HG03457 (cell line): Measurements from ENCODE around the gene ACSS3.
"Not testable (repeated sequence)": the region's sequence is repeated elsewhere in the genome, so short reads cannot be mapped to it uniquely, and the experiment has no call there.

Source experiments
- ATAC-seq: cut with Tn5 transposase; IDR thresholded peaks from one replicate; pipeline ENCODE4 v1.9.1; 2021; ENCODE audit warnings: moderate number of reproducible peaks; ENCODE audit not compliant: unreplicated experiment

ACSS3 gene

DNA sequence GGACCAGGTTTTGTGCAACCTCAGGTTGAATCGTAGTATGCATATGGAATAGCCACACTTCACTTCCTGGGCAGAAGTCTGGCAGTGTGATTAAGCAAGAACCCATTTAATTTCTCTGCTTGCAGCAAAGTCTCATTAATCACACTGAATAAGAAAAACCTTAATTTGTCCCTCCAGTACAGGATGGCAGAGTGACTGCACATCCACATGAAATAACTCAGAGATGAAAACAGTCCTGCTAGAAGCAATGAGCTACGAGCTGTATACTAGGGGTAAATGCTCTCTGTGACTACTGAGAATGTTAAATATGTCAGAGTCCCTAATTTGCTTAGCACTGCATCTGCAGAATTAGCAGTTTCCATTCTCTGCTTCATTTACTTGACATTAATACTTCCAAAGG, 88.9 kb downstream of the ACSS3 start:
- no peak for ATAC-seq

- no peak for ATAC-seq
Measured at GRCh38 chr12:81167694-81168093, 89.8 kb downstream of the ACSS3 start.

DNA sequence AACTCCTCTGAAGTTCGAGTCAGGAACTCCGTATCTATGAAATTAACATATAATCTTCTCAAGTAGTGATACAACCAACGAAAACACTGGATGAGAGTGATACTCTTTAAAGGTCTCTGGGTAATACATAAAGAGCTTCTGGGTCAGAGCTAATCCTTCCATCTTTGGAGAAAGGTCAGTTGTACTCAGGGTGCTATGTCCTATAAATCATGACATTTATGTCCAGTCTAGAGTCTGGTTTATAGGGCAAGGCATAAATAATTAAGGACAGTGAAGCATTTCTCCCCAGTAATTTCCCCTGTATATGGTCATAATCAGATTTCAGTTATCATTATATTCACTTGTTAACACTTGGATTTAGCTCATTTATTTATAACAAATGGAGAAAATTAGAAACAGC, 90.6 kb downstream of the ACSS3 start:
- ATAC-seq: no peak

DNA sequence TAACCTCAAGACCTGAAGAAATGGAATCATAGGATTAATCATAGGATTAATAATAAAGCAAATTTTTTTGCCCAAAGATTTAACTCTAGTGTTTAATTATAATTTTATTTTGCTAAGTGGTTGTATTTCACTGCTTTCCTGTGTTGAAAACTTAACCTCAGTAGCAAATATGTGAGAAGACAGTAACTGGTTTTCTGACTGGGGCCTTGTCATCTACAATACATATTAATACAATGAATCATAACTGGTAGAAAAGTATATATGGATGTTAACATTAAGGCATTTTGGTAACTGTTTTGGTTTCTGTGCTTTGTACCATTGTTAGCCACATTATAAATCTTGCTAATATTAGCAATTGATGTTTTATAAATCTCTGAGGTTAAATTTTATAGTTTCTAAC, 92.2 kb downstream of the ACSS3 start:
- ATAC-seq: no peak

- no peak for ATAC-seq
Measured at GRCh38 chr12:81172851-81173250, 95.0 kb downstream of the ACSS3 start.

- no peak for ATAC-seq
Measured at GRCh38 chr12:81174664-81175063, 96.8 kb downstream of the ACSS3 start.

- ATAC-seq: no peak
Measured at GRCh38 chr12:81176796-81177195, 98.9 kb downstream of the ACSS3 start.

- no peak for ATAC-seq
Measured at GRCh38 chr12:81181691-81182090, 103.8 kb downstream of the ACSS3 start.

- no peak for ATAC-seq
Measured at GRCh38 chr12:81187686-81188085, 109.8 kb downstream of the ACSS3 start.

DNA sequence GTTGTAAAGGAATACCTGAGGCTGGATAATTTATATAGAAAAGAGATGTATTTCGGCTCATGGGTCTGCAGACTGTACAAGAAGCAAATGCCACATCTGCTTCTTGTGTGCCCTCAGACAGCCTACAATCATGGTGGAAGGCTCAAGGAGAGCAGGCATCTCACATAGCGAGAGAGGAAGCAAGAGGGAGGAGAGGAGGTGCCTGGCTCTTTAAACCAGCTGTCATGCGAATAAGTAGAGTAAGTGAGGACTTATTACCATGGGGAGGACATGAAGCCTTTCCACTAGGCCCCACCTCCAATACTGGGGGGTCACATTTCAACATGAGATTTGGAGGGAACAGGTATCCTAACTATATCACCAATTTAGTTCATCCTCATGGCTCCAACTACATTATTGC, 118.7 kb downstream of the ACSS3 start:
- ATAC-seq: no peak

GRCh38 chr12:81200561-81200960, 122.7 kb downstream of the ACSS3 start:
- not testable (repeated sequence) for ATAC-seq

GRCh38 chr12:81203671-81204204, 125.9 kb downstream of the ACSS3 start:
- ATAC-seq: no peak

GRCh38 chr12:81205416-81205815, 127.5 kb downstream of the ACSS3 start:
- no peak for ATAC-seq

GRCh38 chr12:81206429-81206828, 128.6 kb downstream of the ACSS3 start:
- ATAC-seq: no peak

DNA sequence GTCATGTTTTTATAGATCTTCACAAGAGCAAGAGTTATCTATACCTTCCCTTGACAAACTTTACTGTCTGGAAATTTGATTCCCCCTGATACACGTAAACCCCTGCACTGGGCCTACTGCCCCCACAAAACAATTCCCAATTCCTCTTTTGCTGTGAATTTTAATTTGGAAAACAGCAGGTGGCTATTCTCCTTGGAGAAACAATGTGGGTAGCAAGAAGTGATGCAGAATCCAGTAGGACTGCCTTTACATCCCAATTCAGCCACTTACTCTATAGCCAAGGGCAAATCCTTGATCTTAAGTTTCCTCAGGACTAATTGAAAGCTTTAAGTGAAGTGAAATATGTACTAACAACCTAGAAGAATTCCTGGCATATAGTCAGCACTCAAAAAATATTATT, 129.3 kb downstream of the ACSS3 start:
- ATAC-seq: no peak

- ATAC-seq: no peak
Measured at GRCh38 chr12:81207664-81208063, 129.8 kb downstream of the ACSS3 start.

DNA sequence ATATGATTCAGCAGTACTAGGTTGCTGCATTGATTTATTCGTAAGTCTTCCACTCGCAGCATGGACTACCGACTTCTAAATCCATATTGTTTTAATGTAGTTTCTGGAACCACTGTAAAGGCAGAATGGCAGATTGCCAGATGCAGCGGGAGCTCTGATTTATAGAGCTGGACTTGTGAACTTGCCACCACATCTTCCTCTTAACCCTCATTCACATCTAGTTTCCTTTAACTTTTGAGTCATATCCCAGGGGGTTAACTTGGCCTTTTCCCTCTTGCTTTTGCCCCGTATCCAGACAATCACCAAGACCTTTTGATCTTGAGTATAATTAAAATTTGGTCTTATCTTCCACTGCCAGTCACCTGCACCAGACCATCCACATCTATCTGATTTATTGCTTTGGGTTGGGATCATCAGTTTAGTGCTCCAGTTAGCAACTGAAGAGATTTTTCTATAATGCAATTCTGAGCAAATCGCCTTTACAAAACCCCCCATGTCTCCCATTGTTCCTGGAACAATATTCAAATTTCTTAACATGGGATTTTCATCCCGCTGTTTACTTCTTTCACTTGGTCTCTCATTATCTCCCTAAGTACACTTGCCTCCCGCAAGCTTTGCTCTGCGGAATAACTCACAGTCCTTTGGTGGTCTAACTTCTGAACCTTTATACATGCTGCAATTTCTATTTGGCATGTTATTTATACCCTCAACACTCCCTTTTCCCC, 130.5 kb downstream of the ACSS3 start:
- no peak for ATAC-seq

DNA sequence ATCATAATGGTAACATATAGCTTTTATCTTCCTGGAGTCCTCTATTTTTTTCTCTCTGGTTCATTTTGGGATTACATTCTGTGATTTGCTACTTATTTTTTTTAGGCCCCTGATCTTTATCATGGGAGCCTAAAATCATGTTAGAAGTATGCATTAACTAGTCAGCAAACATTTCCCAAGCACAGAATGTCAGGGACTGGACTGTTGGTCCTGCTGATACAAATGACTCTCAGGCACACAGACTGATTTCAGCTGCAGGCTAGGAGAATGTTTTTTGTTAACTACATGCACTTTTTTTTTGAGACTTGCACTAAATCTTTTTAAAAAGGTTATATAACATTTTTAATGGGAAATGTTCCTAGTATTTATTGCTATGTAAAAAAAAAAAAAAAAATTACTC, 131.1 kb downstream of the ACSS3 start:
- ATAC-seq: no peak

DNA sequence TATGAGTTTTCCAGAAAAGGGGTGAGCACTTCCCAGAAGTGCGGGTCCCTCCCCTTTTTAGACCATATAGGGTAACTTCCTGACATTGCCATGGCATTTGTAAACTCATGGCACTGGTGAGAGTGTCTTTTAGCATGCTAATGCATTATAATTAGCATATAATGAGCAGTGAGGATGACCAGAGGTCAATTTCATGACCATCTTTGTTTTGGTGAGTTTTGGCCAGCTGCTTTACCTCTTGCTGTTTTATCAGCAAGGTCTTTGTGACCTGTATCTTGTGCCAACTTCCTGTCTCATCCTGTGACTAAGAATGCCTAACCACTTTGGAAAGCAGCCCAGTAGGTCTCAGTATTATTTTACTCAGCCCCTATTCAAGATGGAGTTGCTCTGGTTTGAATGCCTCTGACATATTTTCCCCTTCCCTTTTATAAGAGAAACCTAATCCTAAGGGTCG, 131.9 kb downstream of the ACSS3 start:
- ATAC-seq: not testable (repeated sequence)

DNA sequence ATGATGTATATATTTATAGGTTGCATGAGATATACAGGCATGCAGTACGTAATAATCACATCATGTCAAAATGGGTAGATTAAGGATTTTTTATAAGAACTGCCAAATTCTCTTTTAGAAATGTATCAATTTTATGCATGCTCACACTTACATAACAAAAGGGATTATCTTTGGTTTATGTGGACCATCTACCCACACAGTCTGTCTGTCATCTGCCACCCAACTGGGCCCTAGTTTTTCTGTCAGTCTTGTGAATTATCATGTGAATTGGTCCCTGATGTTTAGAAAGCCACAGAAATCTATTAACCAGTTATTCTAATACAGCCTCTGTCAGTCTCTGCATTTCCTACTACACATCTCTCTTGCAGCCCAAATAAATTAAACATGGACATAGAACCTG, 133.4 kb downstream of the ACSS3 start:
- no peak for ATAC-seq

GRCh38 chr12:81212996-81213696, 135.3 kb downstream of the ACSS3 start:
- no peak for ATAC-seq

DNA sequence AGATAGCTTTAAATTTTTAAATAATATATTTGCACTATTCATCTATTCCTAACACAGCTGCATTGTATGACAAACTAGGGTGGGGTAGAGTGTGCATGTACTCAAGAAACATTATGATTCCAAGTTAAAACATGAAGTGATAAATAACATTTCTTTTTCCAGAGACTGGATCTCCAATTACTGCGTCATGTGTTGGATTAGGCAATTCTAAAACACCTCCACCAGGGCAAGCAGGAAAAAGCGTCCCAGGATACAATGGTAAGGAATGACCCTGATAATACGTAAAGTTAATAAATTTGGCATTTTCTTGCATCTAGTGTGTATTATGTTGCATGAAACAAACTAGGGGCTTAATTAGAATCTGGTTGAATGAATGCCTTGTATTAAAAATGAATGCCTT, 138.9 kb downstream of the ACSS3 start:
- no peak for ATAC-seq
